ENCODE data around the gene CCNA1.

The CCNA1 gene

DNA sequence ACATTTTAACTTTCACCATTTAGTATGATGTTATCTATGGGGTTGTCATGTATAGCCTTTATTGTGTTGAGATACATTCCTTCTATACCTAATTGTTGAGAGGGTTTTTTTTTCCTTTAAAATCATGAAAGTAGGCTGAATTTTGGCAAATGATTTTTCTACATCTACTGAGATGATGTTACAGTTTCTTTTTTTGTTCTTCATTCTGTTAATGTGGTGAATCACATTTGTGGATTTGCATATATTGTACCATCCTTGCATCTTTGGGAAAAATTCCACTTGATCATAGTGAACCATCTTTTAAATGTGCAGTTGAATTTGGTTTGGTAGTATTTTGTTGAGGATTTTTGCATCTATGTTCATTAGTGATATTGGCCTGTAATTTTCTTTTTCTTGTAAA is 29.2 kb downstream of the CCNA1 start:
- no peaks in the 10 kb centered on the region for H3K4me1 ChIP-seq (ENCODE audit: control insufficient read depth, insufficient read depth, low read length)
- H3K27ac ChIP-seq (ENCODE audit: low read depth, low read length): no peak overlapping the region
- no peak overlapping the region for H3K9ac ChIP-seq (ENCODE audit: low read length)
- H3K27me3 ChIP-seq (ENCODE audit: control insufficient read depth, insufficient read depth, low read length): no peaks in the 10 kb centered on the region
- no peaks in the 10 kb centered on the region for H3K36me3 ChIP-seq (ENCODE audit: control insufficient read depth, insufficient read depth, low read length)
- H3K4me3 ChIP-seq (ENCODE audit: low read length): no peak overlapping the region

DNA sequence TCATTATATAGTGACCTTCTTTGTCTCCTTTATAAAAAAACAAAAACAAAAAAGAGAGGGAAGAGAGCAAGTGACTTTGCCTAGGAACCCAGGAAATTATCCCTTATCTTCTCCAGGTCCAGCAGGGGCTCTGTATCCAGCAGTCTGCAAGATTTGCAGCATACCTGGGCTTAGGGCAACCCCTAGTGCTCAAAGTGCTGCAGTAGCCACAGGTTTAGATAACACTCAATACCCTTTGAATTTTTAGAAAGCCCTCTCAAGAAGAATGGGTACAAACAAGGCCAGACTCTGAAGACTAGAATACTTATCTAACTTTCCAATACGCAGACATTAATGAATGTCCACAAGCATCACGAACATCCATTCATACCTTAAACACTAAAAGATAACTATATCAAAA is 43.2 kb downstream of the CCNA1 start:
- H3K27ac ChIP-seq (ENCODE audit: low read depth, low read length): no peak overlapping the region
- no peak overlapping the region for H3K9ac ChIP-seq (ENCODE audit: low read length)
- no peak overlapping the region for H3K4me3 ChIP-seq (ENCODE audit: low read length)
- no peaks in the 10 kb centered on the region for H3K4me1 ChIP-seq (ENCODE audit: control insufficient read depth, insufficient read depth, low read length)
- H3K36me3 ChIP-seq (ENCODE audit: control insufficient read depth, insufficient read depth, low read length): no peaks in the 10 kb centered on the region
- no peaks in the 10 kb centered on the region for H3K27me3 ChIP-seq (ENCODE audit: control insufficient read depth, insufficient read depth, low read length)

DNA sequence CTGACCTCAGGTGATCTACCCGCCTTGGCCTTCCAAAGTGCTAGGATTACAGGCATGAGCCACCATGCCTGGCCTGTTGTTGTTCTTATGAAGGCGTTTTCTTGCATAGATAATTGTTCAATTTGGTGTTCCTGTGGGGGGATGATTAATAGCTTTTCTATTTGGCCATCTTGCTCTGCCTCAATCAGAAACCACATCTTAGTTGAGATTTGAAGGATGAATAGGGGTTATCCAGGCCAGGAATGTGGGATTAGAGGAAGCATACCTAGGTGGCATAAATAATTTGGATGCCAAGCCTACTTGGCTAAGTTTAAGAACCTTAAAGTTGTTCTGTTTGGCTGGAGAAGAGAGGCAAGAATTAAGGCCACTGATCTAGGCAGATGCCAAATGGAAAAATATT is 44.4 kb downstream of the CCNA1 start:
- Histone ChIP-seq H3K27me3 (ENCODE audit: control insufficient read depth, insufficient read depth, low read length) (no peaks in the 10 kb centered on the region), H3K4me3 (ENCODE audit: low read length) (no peak overlapping the region), H3K9ac (ENCODE audit: low read length) (no peak overlapping the region), H3K27ac (ENCODE audit: low read depth, low read length) (no peak overlapping the region), H3K36me3 (ENCODE audit: control insufficient read depth, insufficient read depth, low read length) (no peaks in the 10 kb centered on the region), H3K4me1 (ENCODE audit: control insufficient read depth, insufficient read depth, low read length) (no peaks in the 10 kb centered on the region)

DNA sequence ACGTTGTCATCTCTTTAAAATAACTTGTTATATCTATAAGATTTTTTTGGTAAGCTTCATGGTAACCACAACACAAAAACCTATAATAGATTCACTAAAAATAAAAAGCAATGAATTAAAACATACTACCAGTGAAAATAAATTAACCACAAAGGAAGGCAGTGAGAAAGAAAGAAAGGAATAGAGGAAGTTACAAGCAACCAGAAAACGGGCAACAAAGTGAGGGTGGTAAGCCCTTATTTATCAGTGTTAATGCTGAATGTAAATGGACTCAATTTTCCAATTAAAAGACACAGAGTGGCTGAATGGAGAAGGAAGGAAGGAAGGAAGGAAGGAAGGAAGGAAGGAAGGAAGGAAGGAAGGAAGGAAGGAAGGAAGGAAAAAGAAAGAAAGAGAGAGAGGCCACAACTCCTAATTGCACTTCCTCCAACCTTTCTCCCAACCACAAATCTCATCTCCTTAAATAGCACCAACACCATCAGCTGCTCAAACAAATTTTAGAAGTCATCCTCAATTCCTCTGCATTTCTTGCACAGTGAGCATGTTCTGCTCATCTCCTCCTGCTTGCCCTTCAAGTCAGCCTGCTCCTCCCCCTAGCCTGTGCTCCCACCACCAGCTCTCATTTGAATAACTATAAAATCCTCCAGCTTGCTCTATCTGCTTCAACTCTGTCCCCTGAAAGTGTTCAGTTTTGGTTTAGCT is 48.6 kb downstream of the CCNA1 start:
- Histone ChIP-seq H3K9ac (ENCODE audit: low read length) (no peak overlapping the region), H3K27me3 (ENCODE audit: control insufficient read depth, insufficient read depth, low read length) (no peaks in the 10 kb centered on the region), H3K36me3 (ENCODE audit: control insufficient read depth, insufficient read depth, low read length) (no peaks in the 10 kb centered on the region), H3K27ac (ENCODE audit: low read depth, low read length) (no peak overlapping the region), H3K4me3 (ENCODE audit: low read length) (no peak overlapping the region), H3K4me1 (ENCODE audit: control insufficient read depth, insufficient read depth, low read length) (no peaks in the 10 kb centered on the region)

DNA sequence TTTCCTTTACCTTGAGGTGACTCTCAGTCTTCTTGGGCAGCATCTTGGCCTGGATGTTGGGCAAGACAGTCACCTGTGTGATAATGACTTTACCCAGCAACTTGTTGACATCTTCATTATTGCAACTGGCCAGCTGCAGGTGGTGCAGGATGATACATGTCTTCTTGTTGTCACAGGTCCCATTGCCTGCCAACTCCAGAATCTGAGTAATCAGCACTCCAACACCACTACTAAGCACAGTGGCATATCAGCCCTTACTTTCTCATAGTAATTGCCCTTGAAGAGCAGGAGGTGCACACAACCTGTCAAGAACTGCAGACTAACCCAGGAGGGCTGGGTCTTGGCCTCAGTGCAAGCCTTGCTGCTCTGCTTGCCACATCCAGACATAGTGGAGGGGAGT is 57.8 kb downstream of the CCNA1 start:
- Histone ChIP-seq H3K36me3 (ENCODE audit: control insufficient read depth, insufficient read depth, low read length) (no peaks in the 10 kb centered on the region), H3K4me3 (ENCODE audit: low read length) (no peak overlapping the region), H3K27me3 (ENCODE audit: control insufficient read depth, insufficient read depth, low read length) (no peaks in the 10 kb centered on the region), H3K27ac (ENCODE audit: low read depth, low read length) (no peak overlapping the region), H3K9ac (ENCODE audit: low read length) (no peak overlapping the region), H3K4me1 (ENCODE audit: control insufficient read depth, insufficient read depth, low read length) (no peaks in the 10 kb centered on the region)
